ENCODE data around the gene ASCL4. TPM values are rescaled to one million over a fixed set of nuclear protein-coding genes. Genes with fewer than 3 reads are reported as not detected.

ASCL4 gene
- total RNA-seq, 1 experiment from 2014 or later, result not detected

DNA sequence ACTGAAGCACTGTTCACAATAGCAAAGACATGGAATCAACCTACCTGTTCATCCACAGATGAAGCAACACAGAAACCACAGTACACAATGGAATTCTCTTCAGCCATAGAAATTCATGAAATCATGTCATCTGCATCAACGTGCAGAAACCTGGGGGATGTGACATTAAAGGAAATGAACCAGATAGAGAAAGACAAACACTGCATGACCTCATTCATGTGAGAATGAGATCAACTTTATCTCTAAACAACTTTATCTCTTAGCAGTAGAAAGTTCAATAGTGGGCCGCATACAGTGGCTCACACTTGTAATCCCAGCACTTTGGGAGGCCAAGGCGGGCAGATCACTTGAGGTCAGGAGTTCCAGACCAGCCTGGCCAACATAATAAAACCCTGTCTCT is 19.9 kb downstream of the ASCL4 start:
- Mint-ChIP-seq H3K4me1 (ENCODE audit: low read depth, unreplicated experiment) (no peaks in the 10 kb centered on the region), H3K27ac (ENCODE audit: unreplicated experiment) (no peak overlapping the region), H3K4me3 (ENCODE audit: low read depth, unreplicated experiment) (no peak overlapping the region), H3K27me3 (ENCODE audit: unreplicated experiment) (peaks cover 70% of the 10 kb centered on the region), H3K36me3 (ENCODE audit: insufficient read depth, unreplicated experiment) (no peaks in the 10 kb centered on the region), H3K9me3 (ENCODE audit: low read depth, unreplicated experiment) (no peaks in the 10 kb centered on the region)
- DNase-seq, result no peak
- BruUV-seq (replicated peaks), result no TSS peak
- TF ChIP-seq, protein P1, sequence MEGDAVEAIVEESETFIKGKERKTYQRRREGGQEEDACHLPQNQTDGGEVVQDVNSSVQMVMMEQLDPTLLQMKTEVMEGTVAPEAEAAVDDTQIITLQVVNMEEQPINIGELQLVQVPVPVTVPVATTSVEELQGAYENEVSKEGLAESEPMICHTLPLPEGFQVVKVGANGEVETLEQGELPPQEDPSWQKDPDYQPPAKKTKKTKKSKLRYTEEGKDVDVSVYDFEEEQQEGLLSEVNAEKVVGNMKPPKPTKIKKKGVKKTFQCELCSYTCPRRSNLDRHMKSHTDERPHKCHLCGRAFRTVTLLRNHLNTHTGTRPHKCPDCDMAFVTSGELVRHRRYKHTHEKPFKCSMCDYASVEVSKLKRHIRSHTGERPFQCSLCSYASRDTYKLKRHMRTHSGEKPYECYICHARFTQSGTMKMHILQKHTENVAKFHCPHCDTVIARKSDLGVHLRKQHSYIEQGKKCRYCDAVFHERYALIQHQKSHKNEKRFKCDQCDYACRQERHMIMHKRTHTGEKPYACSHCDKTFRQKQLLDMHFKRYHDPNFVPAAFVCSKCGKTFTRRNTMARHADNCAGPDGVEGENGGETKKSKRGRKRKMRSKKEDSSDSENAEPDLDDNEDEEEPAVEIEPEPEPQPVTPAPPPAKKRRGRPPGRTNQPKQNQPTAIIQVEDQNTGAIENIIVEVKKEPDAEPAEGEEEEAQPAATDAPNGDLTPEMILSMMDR (IDR thresholded peaks at IDR 0.05; ENCODE audit: unreplicated experiment), result no peak
- CTCF ChIA-PET, result no interaction called here
- intact Hi-C loops (cut with micrococcal nuclease; ENCODE audit: unreplicated experiment), result no loop called here

DNA sequence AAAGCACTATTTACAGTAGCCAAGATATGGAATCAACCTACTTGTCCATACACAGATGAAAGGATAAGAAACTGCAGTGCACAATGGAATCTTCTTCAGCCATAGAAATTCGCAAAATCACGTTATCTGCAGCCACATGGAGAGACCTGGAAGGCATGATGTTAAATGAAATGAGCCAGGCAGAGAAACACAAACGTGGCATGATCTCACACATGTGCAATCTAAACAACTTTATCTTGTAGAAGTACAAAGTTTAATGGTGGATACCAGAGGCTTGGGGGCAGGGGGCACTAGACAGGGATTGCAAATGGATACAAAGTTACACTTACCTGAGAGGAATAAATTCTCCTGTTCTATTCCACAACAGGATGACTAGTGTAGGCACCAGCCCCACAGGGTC is 24.1 kb downstream of the ASCL4 start:
- BruUV-seq (replicated peaks), result no TSS peak
- H3K9me3 Mint-ChIP-seq (ENCODE audit: low read depth, unreplicated experiment), result no peaks in the 10 kb centered on the region
- TF ChIP-seq, protein P1 (IDR thresholded peaks at IDR 0.05; ENCODE audit: unreplicated experiment), result no peak
- H3K4me1 Mint-ChIP-seq (ENCODE audit: low read depth, unreplicated experiment), result no peaks in the 10 kb centered on the region
- H3K36me3 Mint-ChIP-seq (ENCODE audit: insufficient read depth, unreplicated experiment), result no peaks in the 10 kb centered on the region
- no peak overlapping the region for H3K27ac Mint-ChIP-seq (ENCODE audit: unreplicated experiment)
- H3K27me3 Mint-ChIP-seq (ENCODE audit: unreplicated experiment), result peaks cover 73% of the 10 kb centered on the region
- intact Hi-C loops (cut with micrococcal nuclease; ENCODE audit: unreplicated experiment), result no loop called here
- no peak overlapping the region for H3K4me3 Mint-ChIP-seq (ENCODE audit: low read depth, unreplicated experiment)
- CTCF ChIA-PET, result no interaction called here
- DNase-seq, result no peak

DNA sequence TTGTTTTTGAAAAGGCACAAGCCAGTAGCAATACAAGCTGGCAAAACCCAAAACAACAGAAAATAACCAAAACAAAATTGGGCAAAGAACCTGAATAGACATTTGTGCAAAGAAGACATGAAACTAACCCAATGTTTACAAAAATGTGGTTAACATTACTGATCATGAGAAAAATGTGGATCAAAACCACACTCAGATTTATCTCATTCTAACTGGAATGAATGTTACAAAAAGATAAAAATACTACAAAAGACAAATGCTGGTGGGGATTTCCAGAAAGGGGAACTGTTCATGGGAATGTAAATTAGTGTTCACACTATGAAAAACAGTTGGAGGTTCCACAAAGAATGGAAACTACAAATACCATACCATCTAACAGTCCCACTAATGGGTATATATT is 26.6 kb downstream of the ASCL4 start:
- no TSS peak for BruUV-seq (replicated peaks)
- DNase-seq, result no peak
- Mint-ChIP-seq H3K27me3 (ENCODE audit: unreplicated experiment) (peaks cover 66% of the 10 kb centered on the region), H3K4me3 (ENCODE audit: low read depth, unreplicated experiment) (no peak overlapping the region), H3K27ac (ENCODE audit: unreplicated experiment) (no peak overlapping the region), H3K4me1 (ENCODE audit: low read depth, unreplicated experiment) (no peaks in the 10 kb centered on the region), H3K9me3 (ENCODE audit: low read depth, unreplicated experiment) (no peaks in the 10 kb centered on the region), H3K36me3 (ENCODE audit: insufficient read depth, unreplicated experiment) (no peaks in the 10 kb centered on the region)
- intact Hi-C loops (cut with micrococcal nuclease; ENCODE audit: unreplicated experiment), result no loop called here
- CTCF ChIA-PET, result no interaction called here
- TF ChIP-seq, protein P1 (IDR thresholded peaks at IDR 0.05; ENCODE audit: unreplicated experiment), result no peak

DNA sequence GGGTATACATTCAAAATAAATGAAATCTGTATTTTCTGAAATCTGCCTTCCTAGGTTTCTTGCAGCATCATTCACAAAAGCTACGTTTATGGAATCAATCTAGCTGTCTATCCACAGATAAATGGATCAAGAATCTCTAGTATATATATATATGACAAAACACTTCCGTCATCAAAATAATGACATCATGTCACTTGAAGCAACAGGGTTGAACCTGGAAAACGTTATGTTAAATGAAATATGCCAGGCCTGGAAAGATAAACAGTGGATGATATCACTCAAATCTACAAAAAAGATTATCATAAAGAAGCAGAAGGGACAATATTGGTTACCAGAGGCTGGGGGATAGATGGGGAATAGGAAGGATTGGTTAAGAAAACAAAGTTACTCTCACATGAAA is 28.6 kb downstream of the ASCL4 start:
- CTCF ChIA-PET, result interaction anchor here (0.6 kb wide), 1 partner anchor 72 kb away, joined by 3 read pairs; no protein-coding TSS in a partner anchor
- Mint-ChIP-seq H3K9me3 (ENCODE audit: low read depth, unreplicated experiment) (no peaks in the 10 kb centered on the region), H3K4me1 (ENCODE audit: low read depth, unreplicated experiment) (no peaks in the 10 kb centered on the region), H3K36me3 (ENCODE audit: insufficient read depth, unreplicated experiment) (no peaks in the 10 kb centered on the region), H3K27me3 (ENCODE audit: unreplicated experiment) (peaks cover 66% of the 10 kb centered on the region), H3K27ac (ENCODE audit: unreplicated experiment) (no peak overlapping the region), H3K4me3 (ENCODE audit: low read depth, unreplicated experiment) (no peak overlapping the region)
- intact Hi-C loops (cut with micrococcal nuclease; ENCODE audit: unreplicated experiment), result no loop called here
- BruUV-seq (replicated peaks), result no TSS peak
- TF ChIP-seq, protein P1 (IDR thresholded peaks at IDR 0.05; ENCODE audit: unreplicated experiment), result no peak
- DNase-seq, result no peak

All from Calu3 (cell line).